SK-N-SH (cell line): Measurements from ENCODE around the gene OR10H5. TPM values are rescaled to one million over a fixed set of nuclear protein-coding genes. Genes with fewer than 3 reads are reported as not detected.
"Not testable (repeated sequence)": the region's sequence is repeated elsewhere in the genome, so short reads cannot be mapped to it uniquely, and the experiment has no call there.

ENCODE experiments used
- CTCF ChIA-PET: fragments of 300-600, 350-600 bp; formaldehyde crosslinking; extraction: SDS; loops from one replicate; lab custom pipeline; 2021; lab: Yijun Ruan, JAX
- POLR2A ChIA-PET: fragments of 350-600 bp; sonication (Branson Sonifier 250); formaldehyde crosslinking; extraction: SDS; loops from one replicate; lab custom pipeline; 2020; ENCODE audit warnings: antibody characterized with exemption, inconsistent platforms; lab: Yijun Ruan, JAX
- DNase-seq: peaks from one replicate; pipeline ENCODE4 v3.0.0; 2012
- H2AFZ ChIP-seq: fragments of 200-600 bp; sonication (generic); 2 replicates; pipeline ENCODE4 v1.8.1; 2016; ENCODE audit warnings: antibody characterized with exemption, mild to moderate bottlenecking, low read depth
- H3F3A ChIP-seq: fragments of 200-600 bp; sonication (generic); replicated peaks from 2 replicates; pipeline ENCODE3; 2016; ENCODE audit warnings: antibody characterized with exemption, mild to moderate bottlenecking; ENCODE audit not compliant: insufficient read depth
- H3K27ac ChIP-seq, 2 experiments: fragments of 200-500 bp in 1 of 2; fragments of 200-600 bp in 1 of 2; sonication (Bioruptor generic) in 1 of 2; sonication (generic), shearing (Covaris generic) in 1 of 2; 2 replicates each; pipeline versions ENCODE4 v1.5.1 to v1.6.1; 2014 to 2016; ENCODE audit warnings: low read depth in 2 of 2, inconsistent platforms in 1 of 2, low read length in 1 of 2, mild to moderate bottlenecking in 1 of 2, mixed read lengths in 1 of 2
- H3K27me3 ChIP-seq: fragments of 200-600 bp; sonication (generic), shearing (Covaris generic); 2 replicates; pipeline ENCODE4 v1.6.1; 2016; ENCODE audit warnings: mixed run types; ENCODE audit not compliant: insufficient read depth
- H3K36me3 ChIP-seq, 2 experiments: fragments of 200-500 bp in 1 of 2; fragments of 200-600 bp in 1 of 2; sonication (Bioruptor generic) in 1 of 2; sonication (generic) in 1 of 2; replicated peaks in 1 of 2; 2 replicates each; pipeline versions ENCODE3 to v1.5.1; 2014 to 2016; ENCODE audit warnings: low read length in 1 of 2, mild to moderate bottlenecking in 1 of 2; ENCODE audit not compliant: insufficient read depth in 2 of 2, control insufficient read depth in 1 of 2
- H3K4me1 ChIP-seq, 2 experiments: fragments of 200-500 bp in 1 of 2; fragments of 200-600 bp in 1 of 2; sonication (Bioruptor generic) in 1 of 2; sonication (generic), shearing (Covaris generic) in 1 of 2; 2 replicates each; pipeline versions ENCODE4 v1.5.1 to v1.6.1; 2014 to 2016; ENCODE audit warnings: low read depth in 1 of 2, low read length in 1 of 2, mixed run types in 1 of 2; ENCODE audit not compliant: insufficient read depth in 2 of 2, control insufficient read depth in 1 of 2
- H3K4me2 ChIP-seq: fragments of 200-600 bp; sonication (generic), shearing (Covaris generic); 2 replicates; pipeline ENCODE4 v1.6.1; 2017; ENCODE audit warnings: mixed run types
- H3K4me3 ChIP-seq, 2 experiments: fragments of 200-500 bp in 1 of 2; fragments of 200-600 bp in 1 of 2; sonication (Bioruptor generic) in 1 of 2; sonication (generic), shearing (Covaris generic) in 1 of 2; 2 replicates each; pipeline versions ENCODE4 v1.5.1 to v1.8.1; 2014 to 2016; ENCODE audit warnings: low read depth in 2 of 2, inconsistent platforms in 1 of 2, low read length in 1 of 2, mild to moderate bottlenecking in 1 of 2, mixed read lengths in 1 of 2, moderate library complexity in 1 of 2
- H3K79me2 ChIP-seq: fragments of 200-600 bp; sonication (generic); 2 replicates; pipeline ENCODE4 v1.8.1; 2017; ENCODE audit warnings: mild to moderate bottlenecking; ENCODE audit not compliant: insufficient read depth
- H3K9ac ChIP-seq: fragments of 200-600 bp; sonication (generic); 2 replicates; pipeline ENCODE4 v1.6.1; 2017; ENCODE audit warnings: mixed run types
- H3K9me2 ChIP-seq: fragments of 200-600 bp; sonication (generic); 2 replicates; pipeline ENCODE4 v1.6.1; 2017; ENCODE audit warnings: mixed run types
- H3K9me3 ChIP-seq: fragments of 200-600 bp; sonication (generic); 2 replicates; pipeline ENCODE4 v1.6.1; 2017; ENCODE audit warnings: mixed run types, mild to moderate bottlenecking, moderate library complexity
- H4K20me1 ChIP-seq: fragments of 200-600 bp; sonication (generic); 2 replicates; pipeline ENCODE4 v1.6.1; 2017; ENCODE audit warnings: mild to moderate bottlenecking, mixed run types; ENCODE audit not compliant: insufficient read depth
- ELF1 ChIP-seq: IDR thresholded peaks from 2 replicates; pipeline ENCODE4 v1.4.0; 2012
- FOSL2 ChIP-seq: IDR thresholded peaks from 2 replicates; pipeline ENCODE4 v1.4.0; 2012; ENCODE audit warnings: low read depth, mild to moderate bottlenecking, moderate library complexity, borderline replicate concordance
- FOXM1 ChIP-seq: IDR thresholded peaks from 2 replicates; pipeline ENCODE4 v1.4.0; 2012; ENCODE audit warnings: low read depth, mild to moderate bottlenecking
- GABPA ChIP-seq: IDR thresholded peaks from 2 replicates; pipeline ENCODE4 v1.4.0; 2012; ENCODE audit warnings: low read depth, mild to moderate bottlenecking
- JUND ChIP-seq: IDR thresholded peaks from 2 replicates; pipeline ENCODE4 v1.4.0; 2012
- MXI1 ChIP-seq: IDR thresholded peaks from 2 replicates; pipeline ENCODE4 v1.6.1; 2012; ENCODE audit warnings: mild to moderate bottlenecking, low read depth, low read length, improper control_type of control experiment
- PBX3 ChIP-seq: IDR thresholded peaks from 2 replicates; pipeline ENCODE4; 2012
- POLR2AphosphoS5 ChIP-seq: IDR thresholded peaks from 2 replicates; pipeline ENCODE4 v1.6.1; 2012; ENCODE audit warnings: low read depth, low read length
- RAD21 ChIP-seq: IDR thresholded peaks from 2 replicates; pipeline ENCODE4 v1.6.1; 2012; ENCODE audit warnings: mild to moderate bottlenecking, low read length
- RFX5 ChIP-seq: IDR thresholded peaks from 2 replicates; pipeline ENCODE4 v1.6.1; 2012; ENCODE audit warnings: mild to moderate bottlenecking, improper control_type of control experiment, low read length
- RXRA ChIP-seq: IDR thresholded peaks from 2 replicates; pipeline ENCODE4 v1.4.0; 2012; ENCODE audit warnings: low read depth, mild to moderate bottlenecking, borderline replicate concordance
- YY1 ChIP-seq: IDR thresholded peaks from 2 replicates; pipeline ENCODE4 v1.4.0; 2012; ENCODE audit warnings: low read depth, mild to moderate bottlenecking
- WGBS: methylation state at CpG from one replicate; pipeline ENCODE4 v1.1.6; 2017; ENCODE audit warnings: low lambda C conversion rate; 5-methylcytosine and 5-hydroxymethylcytosine counted together
- polyA plus RNA-seq, 3 experiments: library from polyadenylated mRNA; depleted of rRNA; stranded (reverse); fragments of >200 nt; gene quantifications; 2 replicates each; pipeline ENCODE4 v1.2.3, GENCODE V29; 2012
- TF ChIP-seq, protein P1 (sequence below): fragments of 200-600 bp; sonication (generic); IDR thresholded peaks from 2 replicates; pipeline ENCODE4 v1.6.1; 2017; ENCODE audit warnings: antibody characterized with exemption, mild to moderate bottlenecking, moderate library complexity
- TF ChIP-seq, protein P2 (sequence below): IDR thresholded peaks from 2 replicates; pipeline ENCODE4 v1.4.0; 2012; ENCODE audit warnings: low read depth, borderline replicate concordance

OR10H5 gene
- polyA plus RNA-seq, 1 of the 3 experiments (the other 2 are of a cell fraction) = not detected

- TF ChIP-seq ELF1 (no peak), POLR2AphosphoS5 (no peak), FOXM1 (no peak)
Measured at GRCh38 chr19:15790096-15790495, 2.6 kb downstream of the OR10H5 start (continued).

GRCh38 chr19:15794279-15794678 is 6.8 kb downstream of the OR10H5 start:
- H3F3A ChIP-seq, H3K4me2 ChIP-seq, H3K4me3 ChIP-seq, H3K9me2 ChIP-seq, H3K79me2 ChIP-seq, H2AFZ ChIP-seq, H3K9ac ChIP-seq, DNase-seq, CTCF ChIA-PET, H3K9me3 ChIP-seq, POLR2A ChIA-PET, H3K27me3 ChIP-seq, H3K27ac ChIP-seq, H4K20me1 ChIP-seq, H3K4me1 ChIP-seq, H3K36me3 ChIP-seq: not testable (repeated sequence)
- 30% methylated on average over 11 of the region's 18 CpGs for WGBS

DNA sequence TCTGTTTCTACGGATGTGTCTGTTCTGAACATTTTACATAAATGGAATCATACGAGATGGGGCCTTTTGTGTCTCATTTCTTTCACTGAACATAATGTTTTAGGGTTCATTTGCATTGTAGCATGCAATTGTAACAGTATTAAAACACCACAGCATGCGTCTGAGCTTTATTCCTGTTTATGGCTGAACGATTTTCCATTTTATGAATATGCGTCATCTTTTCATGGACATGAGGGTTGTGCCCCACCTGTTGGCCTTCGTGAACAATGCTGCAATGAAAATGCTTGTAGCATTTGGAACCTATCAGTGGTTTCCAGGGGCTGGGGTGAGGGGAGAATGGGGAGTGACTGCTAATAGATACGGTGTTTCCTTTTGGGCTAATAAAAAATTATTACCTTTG is 22.9 kb downstream of the OR10H5 start:
- no peak overlapping the region for H3K4me2 ChIP-seq
- H2AFZ ChIP-seq = 0 out of 2 replicates have a peak overlapping the region, but pooled peaks have one; percentile 56
- H3K4me1 ChIP-seq = no peaks in the 10 kb centered on the region
- CTCF ChIA-PET = interaction anchor here (0.7 kb wide), 1 partner anchor 229 kb away, joined by 3 read pairs; no protein-coding TSS in a partner anchor
- DNase-seq = no peak
- H3K9ac ChIP-seq = no peak overlapping the region
- POLR2A ChIA-PET = no interaction called here
- H3K27ac ChIP-seq = no peak overlapping the region
- H3F3A ChIP-seq = no peaks in the 10 kb centered on the region
- H4K20me1 ChIP-seq = no peaks in the 10 kb centered on the region
- H3K9me3 ChIP-seq = no peaks in the 10 kb centered on the region
- TF ChIP-seq POLR2AphosphoS5 = no peak
- TF ChIP-seq, protein P1, sequence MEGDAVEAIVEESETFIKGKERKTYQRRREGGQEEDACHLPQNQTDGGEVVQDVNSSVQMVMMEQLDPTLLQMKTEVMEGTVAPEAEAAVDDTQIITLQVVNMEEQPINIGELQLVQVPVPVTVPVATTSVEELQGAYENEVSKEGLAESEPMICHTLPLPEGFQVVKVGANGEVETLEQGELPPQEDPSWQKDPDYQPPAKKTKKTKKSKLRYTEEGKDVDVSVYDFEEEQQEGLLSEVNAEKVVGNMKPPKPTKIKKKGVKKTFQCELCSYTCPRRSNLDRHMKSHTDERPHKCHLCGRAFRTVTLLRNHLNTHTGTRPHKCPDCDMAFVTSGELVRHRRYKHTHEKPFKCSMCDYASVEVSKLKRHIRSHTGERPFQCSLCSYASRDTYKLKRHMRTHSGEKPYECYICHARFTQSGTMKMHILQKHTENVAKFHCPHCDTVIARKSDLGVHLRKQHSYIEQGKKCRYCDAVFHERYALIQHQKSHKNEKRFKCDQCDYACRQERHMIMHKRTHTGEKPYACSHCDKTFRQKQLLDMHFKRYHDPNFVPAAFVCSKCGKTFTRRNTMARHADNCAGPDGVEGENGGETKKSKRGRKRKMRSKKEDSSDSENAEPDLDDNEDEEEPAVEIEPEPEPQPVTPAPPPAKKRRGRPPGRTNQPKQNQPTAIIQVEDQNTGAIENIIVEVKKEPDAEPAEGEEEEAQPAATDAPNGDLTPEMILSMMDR = peak; percentile 38
- H3K36me3 ChIP-seq = no peaks in the 10 kb centered on the region
- 5% methylated on average over 7 of the region's 7 CpGs for WGBS
- H3K79me2 ChIP-seq = no peaks in the 10 kb centered on the region
- H3K9me2 ChIP-seq = no peaks in the 10 kb centered on the region
- H3K27me3 ChIP-seq = peaks cover 16% of the 10 kb centered on the region; the same call in 1 of the 2 replicates
- H3K4me3 ChIP-seq = no peak overlapping the region

GRCh38 chr19:15811476-15811875 is 24.0 kb downstream of the OR10H5 start:
- no peak overlapping the region for H3K27ac ChIP-seq
- H3K9me3 ChIP-seq = no peaks in the 10 kb centered on the region
- H3K4me3 ChIP-seq = no peak overlapping the region
- H3K36me3 ChIP-seq = no peaks in the 10 kb centered on the region
- DNase-seq = no peak
- H3K4me2 ChIP-seq = no peak overlapping the region
- H3K4me1 ChIP-seq = no peaks in the 10 kb centered on the region
- no peaks in the 10 kb centered on the region for H3K9me2 ChIP-seq
- WGBS = 0% methylated on average over 4 of the region's 4 CpGs
- no peak overlapping the region for H2AFZ ChIP-seq
- H3K9ac ChIP-seq = no peak overlapping the region
- no peaks in the 10 kb centered on the region for H3K79me2 ChIP-seq
- CTCF ChIA-PET = interaction anchor here (0.7 to 1.0 kb wide), 2 partner anchors 182 to 431 kb away, joined by 3 read pairs; no protein-coding TSS in a partner anchor
- POLR2A ChIA-PET = no interaction called here
- no peaks in the 10 kb centered on the region for H3F3A ChIP-seq
- no peaks in the 10 kb centered on the region for H4K20me1 ChIP-seq
- peaks cover 28% of the 10 kb centered on the region for H3K27me3 ChIP-seq
- TF ChIP-seq RAD21 (no peak), PBX3 (no peak), JUND (no peak), RXRA (no peak), MXI1 (no peak), POLR2AphosphoS5 (no peak), FOSL2 (no peak), FOXM1 (no peak), YY1 (no peak), GABPA (no peak), RFX5 (no peak)
- TF ChIP-seq, protein P2, sequence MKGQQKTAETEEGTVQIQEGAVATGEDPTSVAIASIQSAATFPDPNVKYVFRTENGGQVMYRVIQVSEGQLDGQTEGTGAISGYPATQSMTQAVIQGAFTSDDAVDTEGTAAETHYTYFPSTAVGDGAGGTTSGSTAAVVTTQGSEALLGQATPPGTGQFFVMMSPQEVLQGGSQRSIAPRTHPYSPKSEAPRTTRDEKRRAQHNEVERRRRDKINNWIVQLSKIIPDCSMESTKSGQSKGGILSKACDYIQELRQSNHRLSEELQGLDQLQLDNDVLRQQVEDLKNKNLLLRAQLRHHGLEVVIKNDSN = no peak
- TF ChIP-seq, protein P1 = no peak
